ENCODE results near the gene NHS.
A peak's percentile ranks its signal among the peaks of the same experiment; 100 is the strongest.

The NHS gene

DNA sequence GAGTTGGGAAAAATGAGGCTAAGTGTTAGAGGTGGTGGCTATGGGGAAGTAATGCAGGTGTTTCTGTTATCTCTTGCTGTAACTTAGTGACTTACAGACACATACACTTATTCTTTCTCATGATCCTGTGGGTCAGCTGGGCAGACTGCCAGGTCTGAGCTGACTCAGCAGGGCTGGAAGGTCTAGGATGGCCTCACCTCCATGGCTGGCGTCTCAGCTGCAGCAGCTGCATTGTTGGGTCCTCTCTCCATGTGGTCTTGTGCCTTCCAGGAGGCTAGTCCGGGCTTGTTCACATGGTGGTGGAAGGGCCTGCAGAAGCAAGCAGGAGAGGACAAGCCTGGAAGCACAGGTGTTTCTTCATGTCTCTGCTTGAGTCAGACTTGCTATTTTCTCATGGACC lies 172.7 kb downstream of the NHS start:
- peak; percentile 98 for DNase-seq (ENCODE audit: low read depth)
- H3K4me3 ChIP-seq (ENCODE audit: low read length) = no peak overlapping the region
- no peak for TF ChIP-seq CTCF (IDR thresholded peaks at IDR 0.05; ENCODE audit: insufficient read depth, low read depth, low read length, missing control alignments)

GRCh38 chrX:17549107-17549651 lies 174.2 kb downstream of the NHS start:
- no peak overlapping the region for H3K4me3 ChIP-seq (ENCODE audit: low read length)
- DNase-seq (ENCODE audit: low read depth) = no peak
- no peak for TF ChIP-seq CTCF (IDR thresholded peaks at IDR 0.05; ENCODE audit: insufficient read depth, low read depth, low read length, missing control alignments)

GRCh38 chrX:17550011-17550410 lies 175.0 kb downstream of the NHS start:
- no peak overlapping the region for H3K4me3 ChIP-seq (ENCODE audit: low read length)
- TF ChIP-seq CTCF (IDR thresholded peaks at IDR 0.05; ENCODE audit: insufficient read depth, low read depth, low read length, missing control alignments) = peak; percentile 13
- peak; percentile 28 for DNase-seq (ENCODE audit: low read depth)

DNA sequence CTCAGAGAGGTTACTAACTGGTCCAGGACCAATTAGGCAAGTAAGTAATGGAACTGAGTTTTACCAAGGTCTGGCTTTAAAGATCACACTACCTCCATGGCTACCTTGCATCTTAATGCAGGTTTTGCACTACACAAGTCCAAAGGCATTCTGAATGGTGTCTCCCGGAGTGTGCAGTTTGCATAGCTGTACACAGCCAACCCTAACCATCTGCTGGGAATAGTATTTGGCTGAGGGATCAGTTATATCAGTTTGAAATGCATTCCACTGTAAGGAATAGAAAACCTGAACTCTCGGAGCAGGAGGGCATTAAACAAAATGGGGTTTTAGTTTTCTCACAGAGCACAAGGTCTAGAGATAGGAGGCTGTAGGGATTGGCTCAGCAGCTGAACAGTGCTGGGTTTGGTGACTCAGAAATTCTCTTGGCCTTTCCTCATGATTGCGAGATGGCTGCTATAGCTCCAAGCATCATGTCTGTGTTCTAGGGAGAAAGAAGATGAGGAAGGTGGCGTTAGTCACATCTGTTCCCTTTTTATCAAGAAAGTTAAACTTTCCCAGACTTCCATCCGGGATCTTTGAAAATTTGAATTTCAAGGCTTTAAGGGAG lies 177.1 kb downstream of the NHS start:
- H3K4me3 ChIP-seq (ENCODE audit: low read length) = no peak overlapping the region
- peak; percentile 64 for DNase-seq (ENCODE audit: low read depth)
- TF ChIP-seq CTCF (IDR thresholded peaks at IDR 0.05; ENCODE audit: insufficient read depth, low read depth, low read length, missing control alignments) = no peak

DNA sequence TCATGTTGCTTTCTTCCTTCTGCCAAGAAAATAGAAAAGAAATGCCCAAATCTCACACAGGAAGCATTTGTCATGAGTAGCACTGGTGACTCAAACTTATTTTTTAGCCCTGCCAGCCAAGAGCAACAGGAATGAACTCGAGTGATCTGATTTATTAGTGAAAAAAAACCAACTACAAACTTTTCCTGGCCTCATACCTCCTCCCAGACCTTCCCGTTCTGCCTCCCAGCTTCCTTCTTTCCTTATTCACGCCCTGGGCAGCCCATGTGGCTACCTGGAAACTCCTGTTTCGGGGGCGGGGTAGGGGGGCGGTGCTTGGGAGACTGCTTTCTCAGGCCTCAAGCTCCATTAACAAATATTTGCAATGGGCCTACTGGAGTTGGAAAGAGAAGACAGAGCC lies 178.5 kb downstream of the NHS start:
- peak; percentile 83 for DNase-seq (ENCODE audit: low read depth)
- no peak for TF ChIP-seq CTCF (IDR thresholded peaks at IDR 0.05; ENCODE audit: insufficient read depth, low read depth, low read length, missing control alignments)
- no peak overlapping the region for H3K4me3 ChIP-seq (ENCODE audit: low read length)

DNA sequence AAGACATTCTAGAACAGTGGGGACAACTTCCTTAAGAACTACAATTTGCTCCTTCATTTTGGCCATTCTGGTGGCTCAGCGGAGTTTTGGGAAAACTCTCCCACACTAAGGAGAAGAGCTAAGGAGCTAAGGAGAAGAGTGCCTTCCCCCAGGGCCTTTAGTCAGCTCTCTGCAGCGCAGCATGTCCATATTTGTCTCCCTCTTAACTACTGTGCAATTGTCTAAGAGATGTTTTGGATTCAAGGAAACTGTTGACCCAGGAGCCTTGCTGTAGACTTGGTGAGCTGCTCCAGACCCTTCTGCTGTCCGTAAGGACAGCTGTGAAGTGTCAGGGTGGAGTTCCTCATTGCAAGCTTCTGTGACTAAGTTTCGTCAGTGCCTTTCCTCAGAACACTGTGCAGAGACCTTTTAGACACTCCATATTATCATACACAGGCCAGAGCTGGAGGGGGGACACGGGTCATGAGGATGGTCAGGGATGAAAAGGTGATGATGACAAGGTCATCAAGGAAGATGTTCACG lies 179.0 kb downstream of the NHS start:
- H3K4me3 ChIP-seq (ENCODE audit: low read length) = no peak overlapping the region
- no peak for TF ChIP-seq CTCF (IDR thresholded peaks at IDR 0.05; ENCODE audit: insufficient read depth, low read depth, low read length, missing control alignments)
- DNase-seq (ENCODE audit: low read depth) = peak; percentile 41

- no peak for DNase-seq (ENCODE audit: low read depth)
- no peak overlapping the region for H3K4me3 ChIP-seq (ENCODE audit: low read length)
- no peak for TF ChIP-seq CTCF (IDR thresholded peaks at IDR 0.05; ENCODE audit: insufficient read depth, low read depth, low read length, missing control alignments)
These were observed 179.9 kb downstream of the NHS start for GRCh38 chrX:17554914-17555313.

Measured in epithelial cell of esophagus (primary cell).